GM12878 (cell line): ENCODE results near the gene FASN. TPM values are rescaled to one million over a fixed set of nuclear protein-coding genes. Genes with fewer than 3 reads are reported as not detected.
A peak's percentile ranks its signal among the peaks of the same experiment; 100 is the strongest.

Source experiments
- CBFB ChIP-seq: IDR thresholded peaks from 2 replicates; pipeline ENCODE4 v1.6.1; 2016; ENCODE audit warnings: antibody characterized with exemption, low read depth
- DPF2 ChIP-seq: fragments of 450-650 bp; IDR thresholded peaks from 2 replicates; pipeline ENCODE4 v1.6.1; 2017; ENCODE audit warnings: mild to moderate bottlenecking
- FOS ChIP-seq: IDR thresholded peaks from 3 replicates; pipeline ENCODE4 v1.6.1; 2011; ENCODE audit warnings: borderline replicate concordance; ENCODE audit not compliant: insufficient read length; ENCODE audit errors: extremely low read depth
- GATAD2B ChIP-seq: fragments of 450-650 bp; conservative IDR thresholded peaks from 2 replicates; pipeline ENCODE4 v1.6.1; 2017; ENCODE audit warnings: low read depth, mild to moderate bottlenecking, moderate library complexity
- MEF2B ChIP-seq: fragments of 450-650 bp; IDR thresholded peaks from 2 replicates; pipeline ENCODE4 v1.6.1; 2018; ENCODE audit warnings: mild to moderate bottlenecking, moderate library complexity; ENCODE audit not compliant: partially characterized antibody, poor library complexity, severe bottlenecking
- NBN ChIP-seq: fragments of 450-650 bp; IDR thresholded peaks from 2 replicates; pipeline ENCODE4 v1.6.1; 2016
- SPI1 ChIP-seq: IDR thresholded peaks from 2 replicates; pipeline ENCODE4 v1.6.1; 2011; ENCODE audit warnings: low read depth, mild to moderate bottlenecking, low read length, moderate library complexity, borderline replicate concordance; ENCODE audit not compliant: insufficient read depth
- ZBED1 ChIP-seq: IDR thresholded peaks from 2 replicates; pipeline ENCODE4 v1.6.1; 2016; ENCODE audit warnings: borderline replicate concordance
- ZNF207 ChIP-seq: fragments of 450-650 bp; IDR thresholded peaks from 2 replicates; pipeline ENCODE4 v1.6.1; 2014; ENCODE audit warnings: antibody characterized with exemption, mild to moderate bottlenecking, borderline replicate concordance
- ZNF217 ChIP-seq: fragments of 450-650 bp; IDR thresholded peaks from 2 replicates; pipeline ENCODE4 v1.6.1; 2017; ENCODE audit warnings: antibody characterized with exemption, mild to moderate bottlenecking
- ZNF622 ChIP-seq: fragments of 450-650 bp; IDR thresholded peaks from 2 replicates; pipeline ENCODE4 v1.6.1; 2017; ENCODE audit warnings: mild to moderate bottlenecking, inconsistent platforms
- polyA plus RNA-seq, 11 experiments: library from polyadenylated mRNA; depleted of rRNA in 4 of 11; unstranded in 6 of 11; stranded (reverse) in 5 of 11; fragments of >200 nt; fragmentation: Nextera tagmentation in 4 of 11; fragmentation: Illumina TruSeq in 1 of 11; extraction: Ambion mirVana in 4 of 11; extraction: Trizol in 1 of 11; gene quantifications; 1 replicate in 1 of 11; 2 replicates in 10 of 11; pipeline versions ENCODE4 v1.2.1 to v1.2.3, GENCODE V29; 2011 to 2016; ENCODE audit warnings: inconsistent platforms in 2 of 11, missing spikeins in 2 of 11, low read depth in 1 of 11
- total RNA-seq, 4 experiments: library from RNA; depleted of rRNA in 3 of 4; stranded (reverse); fragments of >200 nt in 3 of 4; fragmentation: Illumina TruSeq in 1 of 4; extraction: Trizol in 1 of 4; gene quantifications; 2 replicates each; pipeline versions ENCODE4 v1.2.1 to v1.2.3, GENCODE V29; 2013 to 2021
- TF ChIP-seq, protein P1 (sequence below): fragments of 450-650 bp; IDR thresholded peaks from 2 replicates; pipeline ENCODE4 v1.6.1; 2017; ENCODE audit warnings: mild to moderate bottlenecking, moderate library complexity
- TF ChIP-seq, protein P2 (sequence below): fragments of 450-650 bp; formaldehyde crosslinking; IDR thresholded peaks from 2 replicates; pipeline ENCODE4 v1.5.0; 2022; ENCODE audit warnings: mild to moderate bottlenecking, missing genetic modification characterization
- TF ChIP-seq, protein P3 (sequence below): fragments of 450-650 bp; IDR thresholded peaks from 2 replicates; pipeline ENCODE4 v1.6.1; 2017; ENCODE audit warnings: antibody characterized with exemption, mild to moderate bottlenecking, moderate library complexity
- TF ChIP-seq, protein P4 (sequence below): fragments of 450-650 bp; conservative IDR thresholded peaks from 2 replicates; pipeline ENCODE4 v1.6.1; 2017; ENCODE audit warnings: mild to moderate bottlenecking, moderate library complexity
- TF ChIP-seq, protein P5 (sequence below): IDR thresholded peaks from 2 replicates; pipeline ENCODE4 v1.6.1; 2012; ENCODE audit warnings: low read length, inconsistent platforms

FASN gene
- total and polyA plus RNA-seq, 10 of the 15 experiments (the other 5 are each of a cell fraction or from before 2014, with no cell fraction given), result 0.19 to 333 (median 30.4) TPM

DNA sequence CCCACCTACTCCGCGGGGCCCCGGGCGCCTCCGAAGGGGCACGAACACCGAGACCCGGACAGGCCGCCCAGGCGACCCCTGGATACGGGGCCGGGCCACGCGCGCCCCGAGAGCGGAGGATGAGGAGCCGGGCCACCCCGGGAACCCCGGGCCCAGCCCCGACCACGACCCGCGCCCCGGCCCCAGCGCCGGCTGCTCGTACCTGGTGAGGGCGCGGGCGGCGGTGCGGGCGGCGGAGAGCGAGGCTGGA, 192 bp downstream of the FASN start (continued):
- TF ChIP-seq, protein P1, sequence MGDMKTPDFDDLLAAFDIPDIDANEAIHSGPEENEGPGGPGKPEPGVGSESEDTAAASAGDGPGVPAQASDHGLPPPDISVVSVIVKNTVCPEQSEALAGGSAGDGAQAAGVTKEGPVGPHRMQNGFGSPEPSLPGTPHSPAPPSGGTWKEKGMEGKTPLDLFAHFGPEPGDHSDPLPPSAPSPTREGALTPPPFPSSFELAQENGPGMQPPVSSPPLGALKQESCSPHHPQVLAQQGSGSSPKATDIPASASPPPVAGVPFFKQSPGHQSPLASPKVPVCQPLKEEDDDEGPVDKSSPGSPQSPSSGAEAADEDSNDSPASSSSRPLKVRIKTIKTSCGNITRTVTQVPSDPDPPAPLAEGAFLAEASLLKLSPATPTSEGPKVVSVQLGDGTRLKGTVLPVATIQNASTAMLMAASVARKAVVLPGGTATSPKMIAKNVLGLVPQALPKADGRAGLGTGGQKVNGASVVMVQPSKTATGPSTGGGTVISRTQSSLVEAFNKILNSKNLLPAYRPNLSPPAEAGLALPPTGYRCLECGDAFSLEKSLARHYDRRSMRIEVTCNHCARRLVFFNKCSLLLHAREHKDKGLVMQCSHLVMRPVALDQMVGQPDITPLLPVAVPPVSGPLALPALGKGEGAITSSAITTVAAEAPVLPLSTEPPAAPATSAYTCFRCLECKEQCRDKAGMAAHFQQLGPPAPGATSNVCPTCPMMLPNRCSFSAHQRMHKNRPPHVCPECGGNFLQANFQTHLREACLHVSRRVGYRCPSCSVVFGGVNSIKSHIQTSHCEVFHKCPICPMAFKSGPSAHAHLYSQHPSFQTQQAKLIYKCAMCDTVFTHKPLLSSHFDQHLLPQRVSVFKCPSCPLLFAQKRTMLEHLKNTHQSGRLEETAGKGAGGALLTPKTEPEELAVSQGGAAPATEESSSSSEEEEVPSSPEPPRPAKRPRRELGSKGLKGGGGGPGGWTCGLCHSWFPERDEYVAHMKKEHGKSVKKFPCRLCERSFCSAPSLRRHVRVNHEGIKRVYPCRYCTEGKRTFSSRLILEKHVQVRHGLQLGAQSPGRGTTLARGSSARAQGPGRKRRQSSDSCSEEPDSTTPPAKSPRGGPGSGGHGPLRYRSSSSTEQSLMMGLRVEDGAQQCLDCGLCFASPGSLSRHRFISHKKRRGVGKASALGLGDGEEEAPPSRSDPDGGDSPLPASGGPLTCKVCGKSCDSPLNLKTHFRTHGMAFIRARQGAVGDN, result peak; percentile 28; the same call in 1 of the 2 replicates
- no peak for TF ChIP-seq NBN
- TF ChIP-seq FOS, result no peak
- TF ChIP-seq MEF2B, result no peak
- TF ChIP-seq ZBED1, result no peak
- no peak for TF ChIP-seq CBFB
- TF ChIP-seq ZNF217, result peak; percentile 24; the same call in 1 of the 2 replicates
- TF ChIP-seq SPI1, result no peak
- TF ChIP-seq, protein P2, sequence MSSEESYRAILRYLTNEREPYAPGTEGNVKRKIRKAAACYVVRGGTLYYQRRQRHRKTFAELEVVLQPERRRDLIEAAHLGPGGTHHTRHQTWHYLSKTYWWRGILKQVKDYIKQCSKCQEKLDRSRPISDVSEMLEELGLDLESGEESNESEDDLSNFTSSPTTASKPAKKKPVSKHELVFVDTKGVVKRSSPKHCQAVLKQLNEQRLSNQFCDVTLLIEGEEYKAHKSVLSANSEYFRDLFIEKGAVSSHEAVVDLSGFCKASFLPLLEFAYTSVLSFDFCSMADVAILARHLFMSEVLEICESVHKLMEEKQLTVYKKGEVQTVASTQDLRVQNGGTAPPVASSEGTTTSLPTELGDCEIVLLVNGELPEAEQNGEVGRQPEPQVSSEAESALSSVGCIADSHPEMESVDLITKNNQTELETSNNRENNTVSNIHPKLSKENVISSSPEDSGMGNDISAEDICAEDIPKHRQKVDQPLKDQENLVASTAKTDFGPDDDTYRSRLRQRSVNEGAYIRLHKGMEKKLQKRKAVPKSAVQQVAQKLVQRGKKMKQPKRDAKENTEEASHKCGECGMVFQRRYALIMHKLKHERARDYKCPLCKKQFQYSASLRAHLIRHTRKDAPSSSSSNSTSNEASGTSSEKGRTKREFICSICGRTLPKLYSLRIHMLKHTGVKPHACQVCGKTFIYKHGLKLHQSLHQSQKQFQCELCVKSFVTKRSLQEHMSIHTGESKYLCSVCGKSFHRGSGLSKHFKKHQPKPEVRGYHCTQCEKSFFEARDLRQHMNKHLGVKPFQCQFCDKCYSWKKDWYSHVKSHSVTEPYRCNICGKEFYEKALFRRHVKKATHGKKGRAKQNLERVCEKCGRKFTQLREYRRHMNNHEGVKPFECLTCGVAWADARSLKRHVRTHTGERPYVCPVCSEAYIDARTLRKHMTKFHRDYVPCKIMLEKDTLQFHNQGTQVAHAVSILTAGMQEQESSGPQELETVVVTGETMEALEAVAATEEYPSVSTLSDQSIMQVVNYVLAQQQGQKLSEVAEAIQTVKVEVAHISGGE (CRISPR knock-in tag), result no peak
- TF ChIP-seq, protein P3, sequence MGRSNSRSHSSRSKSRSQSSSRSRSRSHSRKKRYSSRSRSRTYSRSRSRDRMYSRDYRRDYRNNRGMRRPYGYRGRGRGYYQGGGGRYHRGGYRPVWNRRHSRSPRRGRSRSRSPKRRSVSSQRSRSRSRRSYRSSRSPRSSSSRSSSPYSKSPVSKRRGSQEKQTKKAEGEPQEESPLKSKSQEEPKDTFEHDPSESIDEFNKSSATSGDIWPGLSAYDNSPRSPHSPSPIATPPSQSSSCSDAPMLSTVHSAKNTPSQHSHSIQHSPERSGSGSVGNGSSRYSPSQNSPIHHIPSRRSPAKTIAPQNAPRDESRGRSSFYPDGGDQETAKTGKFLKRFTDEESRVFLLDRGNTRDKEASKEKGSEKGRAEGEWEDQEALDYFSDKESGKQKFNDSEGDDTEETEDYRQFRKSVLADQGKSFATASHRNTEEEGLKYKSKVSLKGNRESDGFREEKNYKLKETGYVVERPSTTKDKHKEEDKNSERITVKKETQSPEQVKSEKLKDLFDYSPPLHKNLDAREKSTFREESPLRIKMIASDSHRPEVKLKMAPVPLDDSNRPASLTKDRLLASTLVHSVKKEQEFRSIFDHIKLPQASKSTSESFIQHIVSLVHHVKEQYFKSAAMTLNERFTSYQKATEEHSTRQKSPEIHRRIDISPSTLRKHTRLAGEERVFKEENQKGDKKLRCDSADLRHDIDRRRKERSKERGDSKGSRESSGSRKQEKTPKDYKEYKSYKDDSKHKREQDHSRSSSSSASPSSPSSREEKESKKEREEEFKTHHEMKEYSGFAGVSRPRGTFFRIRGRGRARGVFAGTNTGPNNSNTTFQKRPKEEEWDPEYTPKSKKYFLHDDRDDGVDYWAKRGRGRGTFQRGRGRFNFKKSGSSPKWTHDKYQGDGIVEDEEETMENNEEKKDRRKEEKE, result 0 out of 2 replicates have a peak, but pooled peaks have one; percentile 47
- TF ChIP-seq GATAD2B, result peak; percentile 6
- no peak for TF ChIP-seq ZNF622
- TF ChIP-seq DPF2, result peak; percentile 3
- peak; percentile 83 for TF ChIP-seq ZNF207
- TF ChIP-seq, protein P4, sequence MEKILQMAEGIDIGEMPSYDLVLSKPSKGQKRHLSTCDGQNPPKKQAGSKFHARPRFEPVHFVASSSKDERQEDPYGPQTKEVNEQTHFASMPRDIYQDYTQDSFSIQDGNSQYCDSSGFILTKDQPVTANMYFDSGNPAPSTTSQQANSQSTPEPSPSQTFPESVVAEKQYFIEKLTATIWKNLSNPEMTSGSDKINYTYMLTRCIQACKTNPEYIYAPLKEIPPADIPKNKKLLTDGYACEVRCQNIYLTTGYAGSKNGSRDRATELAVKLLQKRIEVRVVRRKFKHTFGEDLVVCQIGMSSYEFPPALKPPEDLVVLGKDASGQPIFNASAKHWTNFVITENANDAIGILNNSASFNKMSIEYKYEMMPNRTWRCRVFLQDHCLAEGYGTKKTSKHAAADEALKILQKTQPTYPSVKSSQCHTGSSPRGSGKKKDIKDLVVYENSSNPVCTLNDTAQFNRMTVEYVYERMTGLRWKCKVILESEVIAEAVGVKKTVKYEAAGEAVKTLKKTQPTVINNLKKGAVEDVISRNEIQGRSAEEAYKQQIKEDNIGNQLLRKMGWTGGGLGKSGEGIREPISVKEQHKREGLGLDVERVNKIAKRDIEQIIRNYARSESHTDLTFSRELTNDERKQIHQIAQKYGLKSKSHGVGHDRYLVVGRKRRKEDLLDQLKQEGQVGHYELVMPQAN, result peak; percentile 86
- TF ChIP-seq, protein P5, sequence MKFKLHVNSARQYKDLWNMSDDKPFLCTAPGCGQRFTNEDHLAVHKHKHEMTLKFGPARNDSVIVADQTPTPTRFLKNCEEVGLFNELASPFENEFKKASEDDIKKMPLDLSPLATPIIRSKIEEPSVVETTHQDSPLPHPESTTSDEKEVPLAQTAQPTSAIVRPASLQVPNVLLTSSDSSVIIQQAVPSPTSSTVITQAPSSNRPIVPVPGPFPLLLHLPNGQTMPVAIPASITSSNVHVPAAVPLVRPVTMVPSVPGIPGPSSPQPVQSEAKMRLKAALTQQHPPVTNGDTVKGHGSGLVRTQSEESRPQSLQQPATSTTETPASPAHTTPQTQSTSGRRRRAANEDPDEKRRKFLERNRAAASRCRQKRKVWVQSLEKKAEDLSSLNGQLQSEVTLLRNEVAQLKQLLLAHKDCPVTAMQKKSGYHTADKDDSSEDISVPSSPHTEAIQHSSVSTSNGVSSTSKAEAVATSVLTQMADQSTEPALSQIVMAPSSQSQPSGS, result no peak
